Placental epithelial cell (primary cell): ENCODE measurements around the gene LAMA3. TPM values are rescaled to one million over a fixed set of nuclear protein-coding genes. Genes with fewer than 3 reads are reported as not detected.

Experiments
- total RNA-seq: library from RNA; depleted of rRNA; stranded (reverse); fragments of >200 nt; gene quantifications from 2 replicates; pipeline ENCODE4 v1.2.3, GENCODE V29; 2012

LAMA3 gene
- 1,048 and 1,921 TPM in 2 replicates for total RNA-seq

GRCh38 chr18:23689031-23689615 lies at the start of gene LAMA3:
Gene LAMA3 (plus strand): TSS chr18:23689453. CDS start chr18:23689684, 231 bp downstream.

DNA sequence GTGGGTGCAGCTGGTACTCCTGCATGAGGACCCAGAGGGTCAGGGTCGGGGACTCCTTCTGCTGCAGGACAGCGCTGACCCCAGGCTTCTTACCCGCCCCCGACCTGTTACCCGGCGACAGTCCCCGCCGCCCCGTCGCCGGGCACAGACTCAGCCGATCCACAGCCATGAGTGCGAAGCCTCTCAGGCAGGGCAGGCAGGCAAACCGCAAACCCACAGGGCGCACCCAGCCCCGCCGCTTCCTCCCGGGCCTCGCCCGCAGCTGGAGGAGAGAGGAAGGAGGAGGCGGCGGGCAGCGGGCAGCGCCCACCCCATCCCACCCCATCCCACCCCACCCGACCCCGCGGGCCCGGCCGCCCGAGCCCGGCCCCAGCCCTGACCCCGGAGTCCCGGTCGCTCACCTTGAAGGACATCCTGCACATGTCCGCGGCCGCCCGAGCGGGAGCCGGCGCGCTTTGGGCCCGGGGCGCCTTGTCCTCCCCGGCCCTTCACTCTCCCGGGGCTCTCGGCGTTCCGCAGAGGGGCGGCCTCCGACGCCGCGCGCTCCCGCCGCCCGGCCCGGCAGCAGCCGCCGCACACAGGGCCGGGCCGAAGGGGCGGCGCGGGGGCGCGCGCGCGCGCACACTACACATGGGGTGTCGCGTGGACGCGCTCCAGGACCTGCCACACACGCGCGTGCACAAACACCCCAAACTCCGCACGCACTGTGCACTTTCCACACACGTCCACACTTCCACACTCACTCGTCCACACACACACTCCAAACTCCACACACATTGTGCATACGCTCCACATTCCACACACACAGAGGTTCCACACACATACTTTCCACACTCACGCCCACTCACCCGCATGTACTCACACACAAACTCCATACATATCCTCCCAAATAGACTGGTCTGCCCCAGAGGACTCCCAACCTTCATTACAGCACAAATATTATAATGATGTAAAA lies 26.7 kb upstream of the LAMA3 start, which contains the start of gene ANKRD29:
ANKRD29 (minus strand) TSS at position 603 of the 955 bp plus-strand sequence; CDS start at position 422, 181 bp downstream.

Other genes starting within 250 kb of the LAMA3 start
- 56.9 and 62.6 TPM in 2 replicates for gene RIOK3, start 236.2 kb upstream of the LAMA3 start, total RNA-seq
- 16.1 and 25.2 TPM in 2 replicates for gene RMC1, start 185.9 kb upstream of the LAMA3 start, total RNA-seq
- 78.1 and 83.8 TPM in 2 replicates for gene NPC1, start 102.9 kb upstream of the LAMA3 start, total RNA-seq
- gene ANKRD29, start 26.5 kb upstream of the LAMA3 start, total RNA-seq: 0.11 and 0.39 TPM in 2 replicates